Measurements from ENCODE around the gene KDM1A.

Gene KDM1A

DNA sequence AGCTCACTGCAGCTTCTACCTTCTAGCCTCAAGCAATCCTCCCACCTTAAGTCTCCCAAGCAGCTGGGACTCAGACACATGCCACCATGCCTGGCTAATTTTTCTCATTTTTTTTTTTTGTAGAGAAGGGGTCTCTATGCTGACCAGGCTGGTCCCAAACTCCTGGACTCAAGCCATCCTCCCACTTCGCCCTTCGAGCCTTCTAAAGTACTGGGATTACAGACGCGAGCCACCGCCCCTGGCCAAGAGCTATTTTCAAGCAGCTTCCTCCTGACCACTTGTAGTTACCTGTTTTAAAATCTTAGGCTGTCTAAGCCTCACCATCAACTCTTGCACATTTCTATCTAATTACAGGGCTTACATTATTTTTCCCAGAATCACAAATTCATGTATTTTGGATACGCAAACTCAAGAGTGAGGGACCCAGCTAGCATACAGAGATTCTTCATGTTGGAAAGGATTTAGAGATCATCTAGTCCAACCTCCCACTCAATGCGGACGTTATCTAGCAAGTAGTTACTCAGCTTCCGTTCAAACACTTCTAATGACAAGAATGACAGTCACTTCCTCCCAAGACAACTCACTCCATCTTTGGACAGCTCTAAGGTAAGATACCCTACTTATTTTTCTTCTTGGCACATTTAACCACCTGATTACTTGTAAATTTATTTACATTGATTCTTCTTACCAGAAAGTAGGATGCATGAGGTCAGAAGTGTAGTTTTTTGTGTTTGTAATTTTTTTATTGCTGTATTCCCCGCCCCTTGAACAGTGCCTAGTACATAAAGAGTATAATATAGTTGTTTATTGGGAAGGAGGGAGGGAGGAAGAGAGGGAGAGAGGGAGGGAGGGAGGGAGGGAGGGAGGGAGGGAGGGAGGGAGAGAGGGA is 84.0 kb downstream of the KDM1A start:
- in situ Hi-C loops (cut with HindIII; ENCODE audit: low sequenced_read_pairs) = no loop called here

- in situ Hi-C loops (cut with HindIII; ENCODE audit: low sequenced_read_pairs) = loop anchor here (5.0 kb wide), 1 partner anchor 73 kb away; no protein-coding TSS in a partner anchor
Observed at GRCh38 chr1:23108918-23109533, 89.8 kb downstream of the KDM1A start.

DNA sequence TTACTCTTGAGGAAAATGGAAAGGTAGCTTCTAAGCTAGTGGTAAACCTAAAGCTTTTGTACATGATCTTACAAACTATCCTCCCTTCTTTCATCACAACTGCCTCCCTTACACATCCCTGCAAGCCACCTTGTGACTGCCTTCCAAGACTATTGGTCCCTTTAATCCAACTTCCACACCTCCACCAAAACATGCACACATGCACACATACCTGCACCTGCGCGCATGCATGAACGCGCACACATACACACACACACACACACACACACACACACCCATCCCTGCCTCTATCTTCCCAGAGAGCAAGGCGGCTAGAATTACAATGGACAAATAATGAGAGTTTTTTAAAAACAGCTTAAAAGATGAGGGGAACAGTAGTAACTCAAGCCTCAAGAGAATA is 91.1 kb downstream of the KDM1A start:
- in situ Hi-C loops (cut with HindIII; ENCODE audit: low sequenced_read_pairs) = no loop called here

- in situ Hi-C loops (cut with HindIII; ENCODE audit: low sequenced_read_pairs) = no loop called here
Observed at GRCh38 chr1:23111600-23112535, 92.6 kb downstream of the KDM1A start.

DNA sequence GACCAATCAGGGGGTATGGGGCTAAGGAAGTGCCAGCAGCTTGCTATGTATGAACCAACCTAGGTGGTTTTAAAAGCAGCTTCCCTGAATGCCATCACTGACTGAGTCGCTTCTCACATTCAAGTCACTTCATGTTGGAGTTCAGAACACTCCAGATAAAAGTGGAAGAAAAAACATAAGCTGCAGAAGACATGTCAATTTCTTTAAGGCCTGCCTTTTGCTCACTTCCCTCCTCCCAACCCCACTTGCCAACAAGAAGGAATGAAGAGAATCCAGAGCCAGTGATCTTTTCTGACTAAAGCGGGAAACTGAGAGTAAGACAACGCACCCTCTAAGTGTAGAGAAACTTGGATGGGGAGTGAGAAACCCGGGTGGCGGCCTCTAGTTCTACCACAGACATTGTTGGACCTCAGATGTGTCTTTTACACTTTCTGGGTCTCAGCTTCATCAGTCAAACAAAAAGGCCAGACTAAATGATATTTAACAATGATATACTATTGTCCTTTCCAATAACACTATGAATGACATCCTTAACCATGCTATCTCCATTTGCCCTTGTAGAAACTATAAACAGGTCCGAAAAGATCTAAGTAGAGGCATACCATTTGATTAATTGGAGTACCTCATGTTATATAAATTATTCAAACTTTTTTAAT is 95.3 kb downstream of the KDM1A start:
- in situ Hi-C loops (cut with HindIII; ENCODE audit: low sequenced_read_pairs) = no loop called here

DNA sequence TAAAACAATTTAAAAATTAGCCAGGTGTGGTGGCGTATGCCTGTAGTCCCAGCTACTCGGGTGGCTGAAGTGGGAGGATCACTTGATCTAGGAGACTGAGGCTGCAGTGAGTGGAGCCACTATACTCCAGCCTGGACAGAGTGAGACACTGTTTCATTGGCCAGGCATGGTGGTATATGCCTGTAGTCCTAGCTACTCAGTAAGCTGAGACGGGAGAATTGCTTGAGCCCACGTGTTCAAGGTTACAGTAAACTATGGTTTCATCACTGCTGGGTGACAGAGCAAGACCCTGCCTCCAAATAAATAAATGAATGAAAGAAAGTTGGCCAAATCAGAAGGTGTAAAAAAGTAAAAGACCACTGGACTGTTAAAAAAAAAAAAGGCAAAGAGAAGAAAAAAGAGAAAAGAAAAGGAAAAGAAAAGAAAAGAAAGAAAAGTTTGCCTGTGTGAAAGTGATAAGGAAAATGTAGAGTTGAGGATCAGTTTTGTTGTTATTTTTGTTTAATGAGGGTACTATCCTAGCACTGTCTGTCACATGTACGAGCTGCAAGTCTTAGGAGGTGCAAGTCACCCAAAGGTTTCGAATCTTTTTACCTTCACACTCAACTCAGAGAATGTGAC is 97.1 kb downstream of the KDM1A start:
- in situ Hi-C loops (cut with HindIII; ENCODE audit: low sequenced_read_pairs) = no loop called here

GRCh38 chr1:23116921-23117699 is 97.8 kb downstream of the KDM1A start:
- in situ Hi-C loops (cut with HindIII; ENCODE audit: low sequenced_read_pairs) = no loop called here

DNA sequence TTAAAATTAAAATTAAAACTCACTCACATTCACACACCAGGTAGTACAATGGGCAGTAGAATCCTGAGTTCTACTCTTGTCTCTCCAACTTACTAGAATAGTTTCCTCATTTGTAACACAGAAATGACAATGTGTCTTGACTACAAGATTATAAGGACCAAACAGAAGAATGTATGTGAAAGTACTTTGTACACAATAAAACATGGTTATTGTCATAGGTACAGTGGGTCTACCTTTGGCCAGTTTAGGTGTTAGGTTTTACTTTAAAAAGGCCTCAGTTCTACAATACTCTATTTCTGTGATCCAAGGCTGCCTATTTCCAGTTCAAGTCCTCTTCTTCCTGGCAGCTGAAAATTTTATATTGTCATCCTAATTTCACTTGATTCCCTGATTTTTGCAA is 99.1 kb downstream of the KDM1A start:
- in situ Hi-C loops (cut with HindIII; ENCODE audit: low sequenced_read_pairs) = no loop called here

DNA sequence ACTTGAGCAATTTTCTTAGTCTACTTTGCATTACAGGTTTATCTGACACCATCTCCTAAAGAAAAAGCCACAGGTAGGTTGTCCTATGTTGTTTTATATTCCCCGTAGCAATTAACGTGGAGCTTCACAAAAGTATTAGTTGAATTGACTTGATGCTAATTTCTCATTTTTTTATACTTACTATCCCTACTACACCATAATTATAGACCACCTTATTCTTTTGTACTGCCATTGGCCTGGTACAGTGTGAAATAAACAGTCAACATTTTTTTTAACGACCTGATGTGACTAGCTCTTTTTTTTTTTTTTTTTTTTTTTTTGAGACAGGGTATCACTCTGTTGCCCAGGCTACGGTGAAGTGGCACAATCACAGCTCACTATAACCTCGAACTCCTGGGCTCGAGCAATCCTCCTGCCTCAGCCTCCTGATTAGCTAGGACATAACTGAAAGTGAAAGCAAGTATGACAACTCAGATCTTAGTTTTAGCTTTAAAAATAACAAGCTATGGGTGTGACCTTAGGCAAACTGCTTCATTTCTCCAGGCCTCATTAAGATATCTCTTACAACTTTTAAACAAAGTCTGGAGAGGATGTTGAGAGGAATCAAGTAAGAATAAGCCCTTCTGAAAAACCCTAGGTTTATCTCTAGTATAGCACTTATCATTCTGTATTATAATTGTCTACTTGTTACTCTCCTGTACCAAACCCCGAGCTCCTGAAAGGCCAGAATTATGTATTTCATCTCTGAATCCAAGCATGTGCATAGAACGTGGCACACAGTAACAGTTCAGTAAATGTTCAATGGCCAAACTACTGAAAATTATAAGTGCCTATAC is 99.9 kb downstream of the KDM1A start:
- in situ Hi-C loops (cut with HindIII; ENCODE audit: low sequenced_read_pairs) = no loop called here

DNA sequence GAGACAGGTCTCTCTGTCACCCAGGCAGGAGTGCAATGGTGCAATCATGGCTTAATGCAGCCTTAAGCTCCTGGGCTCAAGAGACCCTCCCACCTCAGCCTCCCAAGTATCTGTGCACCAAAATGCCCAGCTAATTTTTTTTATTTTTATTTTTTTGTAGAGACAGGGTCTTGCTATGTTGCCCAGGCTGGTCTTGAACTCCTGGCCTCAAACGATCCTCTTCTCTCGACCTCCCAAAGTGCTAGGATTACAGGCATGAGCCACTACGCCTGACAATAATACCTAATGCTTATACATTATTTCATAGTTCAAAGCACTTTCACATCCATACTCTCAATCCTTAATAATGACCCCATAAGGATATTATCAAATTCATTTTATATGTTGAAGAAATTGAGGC is 101.1 kb downstream of the KDM1A start:
- in situ Hi-C loops (cut with HindIII; ENCODE audit: low sequenced_read_pairs) = no loop called here

DNA sequence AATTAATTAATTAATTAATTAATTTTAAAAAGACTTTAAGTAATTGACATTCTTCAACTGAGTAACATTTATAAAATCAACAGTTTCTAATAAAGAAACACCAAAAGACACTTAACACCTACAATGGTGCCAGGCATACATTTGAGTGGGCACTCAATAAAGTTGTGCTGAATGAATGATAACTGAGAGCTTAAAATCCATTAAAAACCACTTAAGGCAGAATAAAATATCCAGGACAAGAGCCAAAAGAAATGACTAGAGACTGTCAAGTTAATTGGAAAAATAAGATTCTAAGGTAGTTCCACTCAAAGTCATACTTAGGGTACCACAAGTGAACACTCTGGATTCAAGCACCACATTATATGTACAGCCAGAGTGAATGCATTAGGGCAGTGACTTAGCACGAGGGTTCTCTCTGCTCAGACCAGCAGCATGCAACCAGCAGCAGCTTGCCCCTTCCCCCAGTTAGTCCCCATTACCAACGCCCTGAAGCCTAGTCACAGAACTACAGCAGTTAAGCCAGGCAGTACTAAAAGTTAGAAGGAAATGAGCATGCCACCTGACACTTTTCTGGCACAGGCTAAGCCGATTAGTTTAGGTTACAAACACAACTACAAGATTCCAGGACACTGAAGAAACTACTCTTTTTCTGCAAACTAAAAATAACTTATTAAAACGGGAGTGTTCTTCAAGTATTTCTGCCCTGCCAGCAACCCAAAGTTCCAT is 102.9 kb downstream of the KDM1A start:
- in situ Hi-C loops (cut with HindIII; ENCODE audit: low sequenced_read_pairs) = no loop called here

- in situ Hi-C loops (cut with HindIII; ENCODE audit: low sequenced_read_pairs) = no loop called here
Observed at GRCh38 chr1:23122796-23123195, 103.5 kb downstream of the KDM1A start.

DNA sequence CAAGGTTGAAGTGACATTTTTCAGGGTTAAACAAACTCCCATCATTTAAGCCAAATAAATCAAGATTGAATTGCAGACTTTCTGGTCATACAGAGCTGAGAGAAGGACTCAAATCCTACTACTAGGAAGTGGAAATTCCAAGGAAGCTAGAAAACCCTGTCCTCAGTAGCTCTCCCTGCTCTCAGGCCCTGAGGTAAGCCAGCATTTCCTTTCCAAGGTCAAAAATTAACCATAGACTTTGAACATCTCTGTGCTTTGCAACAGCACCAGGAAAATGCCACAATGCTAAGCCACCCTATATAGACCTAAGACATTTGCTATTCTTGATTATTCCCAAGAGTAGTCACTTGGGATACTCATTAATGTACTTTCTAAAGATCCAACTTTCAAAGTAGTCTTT is 104.3 kb downstream of the KDM1A start:
- in situ Hi-C loops (cut with HindIII; ENCODE audit: low sequenced_read_pairs) = no loop called here

- in situ Hi-C loops (cut with HindIII; ENCODE audit: low sequenced_read_pairs) = no loop called here
Observed at GRCh38 chr1:23124259-23125026, 105.2 kb downstream of the KDM1A start.

GRCh38 chr1:23125489-23125888 is 106.2 kb downstream of the KDM1A start:
- in situ Hi-C loops (cut with HindIII; ENCODE audit: low sequenced_read_pairs) = no loop called here

GRCh38 chr1:23126200-23126599 is 106.9 kb downstream of the KDM1A start:
- in situ Hi-C loops (cut with HindIII; ENCODE audit: low sequenced_read_pairs) = no loop called here

GRCh38 chr1:23126801-23127200 is 107.5 kb downstream of the KDM1A start:
- in situ Hi-C loops (cut with HindIII; ENCODE audit: low sequenced_read_pairs) = no loop called here

Measured in DLD1 (cell line).